Peyer's patch (tissue), 4 donors: ENCODE results near the gene GXYLT2.

Experiments used
- POLR2A ChIP-seq, 2 donors: fragments of 450-650 bp; IDR thresholded peaks; one replicate each; pipeline ENCODE4 v1.5.1; 2017; ENCODE audit warnings: antibody characterized with exemption in 2 of 2, mild to moderate bottlenecking in 2 of 2, moderate library complexity in 2 of 2
- TF ChIP-seq, protein P1 (sequence below), 6 experiments: fragments of 450-650 bp in 4 of 6; fragments of 200-600 bp in 2 of 6; sonication (generic) in 1 of 6; IDR thresholded peaks; one replicate each; pipeline ENCODE4 v1.5.1; 2017 to 2019; ENCODE audit warnings: antibody characterized with exemption in 6 of 6, mild to moderate bottlenecking in 3 of 6, moderate library complexity in 1 of 6

DNA sequence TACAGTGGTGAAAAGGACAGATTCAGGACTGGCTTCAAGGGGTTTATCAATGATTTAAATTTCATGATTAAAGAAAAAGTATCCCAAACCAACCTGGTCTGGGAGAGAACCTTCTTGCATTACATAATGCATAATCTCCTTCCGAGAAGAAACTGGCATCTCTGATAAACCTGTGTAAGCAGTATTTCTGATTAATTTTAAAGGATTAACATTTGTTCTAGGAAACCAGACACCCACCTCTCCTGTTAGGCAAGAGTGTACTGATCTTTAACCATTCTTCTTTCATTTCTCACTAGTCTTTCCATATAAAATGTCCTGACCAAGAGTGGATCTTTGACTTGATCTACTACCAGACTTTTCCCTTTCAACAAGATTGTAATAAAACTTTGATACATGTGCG is 85.9 kb downstream of the GXYLT2 start:
- TF ChIP-seq, protein P1, sequence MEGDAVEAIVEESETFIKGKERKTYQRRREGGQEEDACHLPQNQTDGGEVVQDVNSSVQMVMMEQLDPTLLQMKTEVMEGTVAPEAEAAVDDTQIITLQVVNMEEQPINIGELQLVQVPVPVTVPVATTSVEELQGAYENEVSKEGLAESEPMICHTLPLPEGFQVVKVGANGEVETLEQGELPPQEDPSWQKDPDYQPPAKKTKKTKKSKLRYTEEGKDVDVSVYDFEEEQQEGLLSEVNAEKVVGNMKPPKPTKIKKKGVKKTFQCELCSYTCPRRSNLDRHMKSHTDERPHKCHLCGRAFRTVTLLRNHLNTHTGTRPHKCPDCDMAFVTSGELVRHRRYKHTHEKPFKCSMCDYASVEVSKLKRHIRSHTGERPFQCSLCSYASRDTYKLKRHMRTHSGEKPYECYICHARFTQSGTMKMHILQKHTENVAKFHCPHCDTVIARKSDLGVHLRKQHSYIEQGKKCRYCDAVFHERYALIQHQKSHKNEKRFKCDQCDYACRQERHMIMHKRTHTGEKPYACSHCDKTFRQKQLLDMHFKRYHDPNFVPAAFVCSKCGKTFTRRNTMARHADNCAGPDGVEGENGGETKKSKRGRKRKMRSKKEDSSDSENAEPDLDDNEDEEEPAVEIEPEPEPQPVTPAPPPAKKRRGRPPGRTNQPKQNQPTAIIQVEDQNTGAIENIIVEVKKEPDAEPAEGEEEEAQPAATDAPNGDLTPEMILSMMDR (IDR thresholded peaks at IDR 0.05), result no peak
- TF ChIP-seq POLR2A (IDR thresholded peaks at IDR 0.05), result no peak
